ENCODE results near the gene FBXO11. TPM values are rescaled to one million over a fixed set of nuclear protein-coding genes. Genes with fewer than 3 reads are reported as not detected.

FBXO11 gene
- total RNA-seq, 1 experiment from 2014 or later, result 60.5 TPM

- peaks cover 72% of the 10 kb centered on the region for H3K36me3 Mint-ChIP-seq (ENCODE audit: insufficient read depth, unreplicated experiment)
- POLR2A ChIA-PET, result no interaction called here
- no peaks in the 10 kb centered on the region for H3K9me3 Mint-ChIP-seq (ENCODE audit: unreplicated experiment)
- TF ChIP-seq CTCF (IDR thresholded peaks at IDR 0.05; ENCODE audit: insufficient read depth in 1 of 2, low read depth in 1 of 2, low read length in 1 of 2, severe bottlenecking in 1 of 2, unreplicated experiment in 1 of 2), result no peak
- H3K27me3 ChIP-seq (replicated peaks; ENCODE audit: control insufficient read depth, insufficient read depth, low read length), result no peaks in the 10 kb centered on the region
- no peaks in the 10 kb centered on the region for H3K9me3 ChIP-seq
- CTCF ChIA-PET, result no interaction called here
- intact Hi-C loops (cut with micrococcal nuclease; ENCODE audit: unreplicated experiment), result no loop called here
- H3K36me3 ChIP-seq (ENCODE audit: control insufficient read depth, insufficient read depth, low read length), result peaks cover 3% of the 10 kb centered on the region; the same call in 1 of the 2 replicates
- no peaks in the 10 kb centered on the region for H3K4me1 Mint-ChIP-seq (ENCODE audit: low read depth, unreplicated experiment)
- no TSS peak for BruUV-seq (replicated peaks)
- H3K4me1 ChIP-seq, result no peaks in the 10 kb centered on the region
- H3K27me3 Mint-ChIP-seq (ENCODE audit: insufficient read depth, unreplicated experiment), result no peaks in the 10 kb centered on the region
- DNase-seq, result no peak
- H3K27ac Mint-ChIP-seq (ENCODE audit: unreplicated experiment), result no peak overlapping the region
- H3K4me3 Mint-ChIP-seq (ENCODE audit: unreplicated experiment), result no peak overlapping the region
- no peak overlapping the region for H3K4me3 ChIP-seq (ENCODE audit: low read depth, low read length)
These were observed 86.5 kb downstream of the FBXO11 start for GRCh38 chr2:47819834-47820233.

GRCh38 chr2:47818777-47819176 is 87.5 kb downstream of the FBXO11 start:
- Histone ChIP-seq H3K4me3 (ENCODE audit: low read depth, low read length) (no peak overlapping the region), H3K27me3 (replicated peaks; ENCODE audit: control insufficient read depth, insufficient read depth, low read length) (no peaks in the 10 kb centered on the region), H3K4me1 (no peaks in the 10 kb centered on the region), H3K36me3 (ENCODE audit: control insufficient read depth, insufficient read depth, low read length) (peaks cover 3% of the 10 kb centered on the region; the same call in 1 of the 2 replicates), H3K9me3 (no peaks in the 10 kb centered on the region)
- H3K36me3 Mint-ChIP-seq (ENCODE audit: insufficient read depth, unreplicated experiment), result peaks cover 77% of the 10 kb centered on the region
- CTCF ChIA-PET, result interaction anchor here (0.6 kb wide), 1 partner anchor 308 kb away, joined by 3 read pairs; no protein-coding TSS in a partner anchor
- H3K27me3 Mint-ChIP-seq (ENCODE audit: insufficient read depth, unreplicated experiment), result no peaks in the 10 kb centered on the region
- H3K4me1 Mint-ChIP-seq (ENCODE audit: low read depth, unreplicated experiment), result no peaks in the 10 kb centered on the region
- no peak for DNase-seq
- H3K9me3 Mint-ChIP-seq (ENCODE audit: unreplicated experiment), result no peaks in the 10 kb centered on the region
- TF ChIP-seq CTCF (IDR thresholded peaks at IDR 0.05; ENCODE audit: insufficient read depth in 1 of 2, low read depth in 1 of 2, low read length in 1 of 2, severe bottlenecking in 1 of 2, unreplicated experiment in 1 of 2), result no peak
- BruUV-seq (replicated peaks), result no TSS peak
- H3K27ac Mint-ChIP-seq (ENCODE audit: unreplicated experiment), result no peak overlapping the region
- H3K4me3 Mint-ChIP-seq (ENCODE audit: unreplicated experiment), result no peak overlapping the region
- intact Hi-C loops (cut with micrococcal nuclease; ENCODE audit: unreplicated experiment), result no loop called here
- POLR2A ChIA-PET, result no interaction called here

- no peak overlapping the region for H3K27ac Mint-ChIP-seq (ENCODE audit: unreplicated experiment)
- H3K36me3 ChIP-seq (ENCODE audit: control insufficient read depth, insufficient read depth, low read length), result peaks cover 5% of the 10 kb centered on the region
These were observed 90.5 kb downstream of the FBXO11 start for GRCh38 chr2:47815764-47816163.

More at GRCh38 chr2:47815764-47816163, 90.5 kb downstream of the FBXO11 start:
- no peaks in the 10 kb centered on the region for H3K4me1 Mint-ChIP-seq (ENCODE audit: low read depth, unreplicated experiment)
- no TSS peak for BruUV-seq (replicated peaks)
- intact Hi-C loops (cut with micrococcal nuclease; ENCODE audit: unreplicated experiment), result no loop called here
- no peaks in the 10 kb centered on the region for H3K27me3 ChIP-seq (replicated peaks; ENCODE audit: control insufficient read depth, insufficient read depth, low read length)
- H3K27me3 Mint-ChIP-seq (ENCODE audit: insufficient read depth, unreplicated experiment), result no peaks in the 10 kb centered on the region
- H3K4me1 ChIP-seq, result no peaks in the 10 kb centered on the region
- ChIA-PET CTCF (no interaction called here), POLR2A (no interaction called here)
- TF ChIP-seq CTCF (IDR thresholded peaks at IDR 0.05; ENCODE audit: insufficient read depth in 1 of 2, low read depth in 1 of 2, low read length in 1 of 2, severe bottlenecking in 1 of 2, unreplicated experiment in 1 of 2), result no peak
- peaks cover 95% of the 10 kb centered on the region for H3K36me3 Mint-ChIP-seq (ENCODE audit: insufficient read depth, unreplicated experiment)
- H3K9me3 Mint-ChIP-seq (ENCODE audit: unreplicated experiment), result no peaks in the 10 kb centered on the region
- no peak overlapping the region for H3K4me3 ChIP-seq (ENCODE audit: low read depth, low read length)
- no peak for DNase-seq
- no peaks in the 10 kb centered on the region for H3K9me3 ChIP-seq
- H3K4me3 Mint-ChIP-seq (ENCODE audit: unreplicated experiment), result no peak overlapping the region

All from Caco-2 (cell line).